Stimulated activated CD4-positive, alpha-beta T cell treated with anti-CD3 and anti-CD28 coated beads, TNF-alpha, amount 100 ng/mL, for 4 hours (primary cell): ENCODE measurements around the gene CSMD2.
"Not testable (repeated sequence)": the region's sequence is repeated elsewhere in the genome, so short reads cannot be mapped to it uniquely, and the experiment has no call there.

Source experiments
- DNase-seq, 3 experiments: peaks; one replicate each; pipeline ENCODE4 v3.0.0-alpha.2; 2020; ENCODE audit warnings: low read depth in 3 of 3

The CSMD2 gene

DNA sequence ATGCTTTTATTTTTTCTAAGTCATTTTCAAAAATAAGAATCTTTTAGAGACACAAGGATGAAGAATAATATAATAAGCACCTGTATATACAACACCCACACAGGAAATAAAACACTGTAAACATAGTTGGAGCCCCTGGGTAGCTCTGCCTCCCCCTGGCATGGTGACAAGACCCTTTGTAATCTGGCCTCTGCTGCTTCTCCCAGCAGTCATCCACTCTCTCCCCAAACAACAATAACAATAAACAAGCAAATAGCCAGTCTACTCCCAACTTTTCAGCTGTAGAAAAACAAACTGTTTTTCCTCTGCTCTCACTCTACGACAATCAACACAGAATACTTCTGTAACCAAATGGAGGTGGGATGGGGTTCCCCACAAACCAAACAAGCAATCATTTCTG lies 110.1 kb downstream of the CSMD2 start:
- no peak for DNase-seq

- DNase-seq: no peak
Observed at GRCh38 chr1:34053660-34054059, 111.4 kb downstream of the CSMD2 start.

DNA sequence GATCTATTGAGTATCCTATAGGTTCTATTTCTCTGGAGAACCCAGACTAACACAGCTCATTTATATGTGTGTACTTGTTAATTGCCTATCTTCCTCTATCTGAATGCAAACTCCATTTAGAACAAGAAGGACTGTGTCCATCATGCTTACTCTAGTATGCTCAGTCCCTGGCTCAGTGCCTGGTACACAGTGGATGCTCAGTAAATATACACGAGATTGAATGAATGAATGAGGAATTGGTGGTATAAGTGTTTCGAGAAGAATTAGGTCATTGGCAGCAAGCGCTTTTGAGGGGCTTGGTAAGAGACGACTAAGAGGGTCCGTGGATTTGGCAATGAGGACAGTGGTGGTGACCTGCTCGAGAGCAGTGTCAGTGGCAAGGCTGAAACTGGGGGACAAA lies 112.5 kb downstream of the CSMD2 start:
- DNase-seq: no peak

- DNase-seq: no peak
Observed at GRCh38 chr1:34050709-34051485, 114.1 kb downstream of the CSMD2 start.

GRCh38 chr1:34049994-34050393 lies 115.0 kb downstream of the CSMD2 start:
- no peak for DNase-seq

- DNase-seq: no peak
Observed at GRCh38 chr1:34049477-34049876, 115.6 kb downstream of the CSMD2 start.

DNA sequence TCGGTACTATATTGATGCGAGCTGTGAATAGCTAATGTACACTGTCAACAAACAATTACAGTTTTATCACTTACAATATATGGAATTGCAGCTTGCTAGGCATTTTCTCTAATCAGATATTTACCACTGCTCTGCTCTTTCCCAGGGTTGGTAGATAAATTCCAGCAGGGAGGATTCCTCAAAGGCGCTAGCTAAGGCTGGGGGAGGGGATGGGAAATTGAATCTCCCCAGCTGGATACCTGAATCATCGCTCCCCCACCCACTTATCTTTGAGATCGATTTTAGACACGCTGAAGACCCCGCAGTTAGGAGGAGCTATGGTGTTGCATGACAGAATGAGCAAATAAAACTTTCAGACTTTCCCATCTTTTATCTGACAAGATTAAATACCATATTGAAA lies 127.2 kb downstream of the CSMD2 start:
- no peak for DNase-seq

GRCh38 chr1:34037109-34037508 lies 127.9 kb downstream of the CSMD2 start:
- DNase-seq: no peak

- no peak for DNase-seq
Observed at GRCh38 chr1:34034036-34034435, 131.0 kb downstream of the CSMD2 start.

DNA sequence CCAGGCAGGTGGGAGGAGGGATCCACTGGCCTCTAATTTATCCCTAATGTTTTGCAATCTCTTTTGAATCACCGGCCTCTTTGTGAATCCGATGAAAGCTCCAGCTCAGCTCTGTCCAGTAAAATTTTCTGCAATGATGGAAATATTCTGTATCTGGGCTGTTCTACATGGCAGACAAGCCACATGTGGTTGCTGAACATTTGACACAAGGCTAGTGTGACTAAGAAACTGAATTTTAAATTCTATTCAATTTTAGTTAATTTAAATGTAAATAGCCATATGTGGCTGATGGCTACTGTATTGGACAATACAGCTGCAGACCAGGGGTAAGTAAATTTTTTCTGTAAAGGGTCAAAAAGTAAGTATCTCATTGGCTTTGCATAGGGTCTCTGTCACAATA lies 135.1 kb downstream of the CSMD2 start:
- no peak for DNase-seq

DNA sequence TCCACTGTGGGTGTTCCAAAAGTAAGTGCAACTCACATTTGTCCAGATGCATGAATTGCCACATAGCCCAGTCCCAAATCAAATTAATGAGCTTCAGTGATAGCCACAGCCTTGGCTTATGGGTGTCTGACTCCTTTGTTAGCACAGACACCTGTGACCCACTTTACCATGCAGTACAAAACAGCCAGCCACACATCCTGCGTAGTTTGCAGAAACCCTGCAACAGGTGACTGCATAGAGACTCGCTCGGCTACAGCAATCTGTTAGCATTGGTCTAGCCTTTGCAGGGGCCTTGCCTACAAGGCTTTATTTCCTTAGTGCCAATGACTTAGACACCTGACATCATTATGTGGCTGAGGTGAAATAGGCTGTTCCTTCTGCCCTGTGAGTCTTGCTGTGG lies 135.5 kb downstream of the CSMD2 start:
- no peak for DNase-seq

DNA sequence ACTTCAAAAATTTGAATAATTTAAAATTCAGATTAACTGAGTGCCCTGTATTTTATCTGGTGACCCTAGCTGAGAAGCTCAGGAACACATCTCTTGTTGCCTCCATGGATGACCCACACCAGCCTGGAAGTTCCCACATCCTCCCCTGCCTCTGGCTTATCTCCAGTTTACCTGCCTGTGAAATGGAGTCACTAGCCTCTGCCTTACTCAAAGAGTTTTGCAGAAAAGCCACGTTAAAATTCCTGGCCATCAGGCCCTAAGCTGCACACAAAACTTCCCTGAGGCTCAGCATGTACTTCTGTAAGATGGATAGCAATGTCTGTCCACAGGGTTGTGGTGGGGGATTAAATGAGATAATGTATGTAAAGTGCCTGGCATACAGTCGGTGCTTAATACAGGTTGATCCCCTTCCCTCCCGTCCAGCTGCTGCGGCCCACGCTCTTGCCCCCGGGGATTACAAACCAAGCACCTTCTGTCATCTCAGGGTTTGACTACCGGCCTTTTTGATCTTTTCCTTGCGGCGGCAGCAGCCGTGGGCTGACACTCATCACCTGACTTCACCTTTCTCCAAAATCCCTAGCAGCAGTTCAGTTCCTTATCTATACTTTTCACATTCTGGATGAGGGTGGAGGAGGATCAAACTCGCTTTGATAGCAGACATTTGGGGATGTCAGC lies 136.5 kb downstream of the CSMD2 start:
- no peak for DNase-seq

DNA sequence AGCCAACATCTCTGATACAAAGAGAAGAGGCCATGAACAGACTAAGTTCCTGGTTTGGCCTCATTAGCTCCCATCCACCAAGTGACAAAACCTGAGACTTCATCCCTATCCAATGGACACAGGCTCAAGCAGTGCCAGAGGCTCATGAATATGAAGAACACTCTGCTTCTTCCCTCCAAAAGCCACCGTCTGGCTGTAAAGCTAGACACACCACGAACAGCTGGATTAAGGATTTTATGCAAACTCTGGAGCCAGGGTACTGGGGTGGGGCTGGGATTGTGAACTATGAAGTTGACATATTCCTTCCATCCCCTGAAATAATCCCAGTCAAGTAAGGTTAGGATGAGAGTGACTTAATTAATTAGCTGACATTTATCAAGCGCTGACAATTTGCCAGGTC lies 139.4 kb downstream of the CSMD2 start:
- no peak for DNase-seq

DNA sequence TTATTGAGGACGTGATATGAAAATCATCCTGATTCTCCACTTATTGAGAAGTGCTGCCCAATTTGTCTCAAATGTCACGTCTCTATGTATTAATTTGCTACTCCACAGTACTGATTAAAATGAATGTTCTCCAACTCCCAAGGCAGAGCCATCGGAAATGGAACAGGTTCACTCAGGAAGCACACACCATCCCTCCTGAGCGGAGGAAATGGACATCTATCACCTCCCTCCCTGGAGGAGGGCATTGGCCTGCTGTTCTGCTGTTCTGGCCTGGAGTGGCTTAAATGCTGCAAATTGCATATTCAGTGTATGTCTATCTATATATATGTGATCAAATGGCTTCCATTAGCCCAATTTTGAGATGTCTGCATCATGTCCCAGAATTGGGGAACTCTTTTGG lies 140.5 kb downstream of the CSMD2 start:
- DNase-seq: no peak

DNA sequence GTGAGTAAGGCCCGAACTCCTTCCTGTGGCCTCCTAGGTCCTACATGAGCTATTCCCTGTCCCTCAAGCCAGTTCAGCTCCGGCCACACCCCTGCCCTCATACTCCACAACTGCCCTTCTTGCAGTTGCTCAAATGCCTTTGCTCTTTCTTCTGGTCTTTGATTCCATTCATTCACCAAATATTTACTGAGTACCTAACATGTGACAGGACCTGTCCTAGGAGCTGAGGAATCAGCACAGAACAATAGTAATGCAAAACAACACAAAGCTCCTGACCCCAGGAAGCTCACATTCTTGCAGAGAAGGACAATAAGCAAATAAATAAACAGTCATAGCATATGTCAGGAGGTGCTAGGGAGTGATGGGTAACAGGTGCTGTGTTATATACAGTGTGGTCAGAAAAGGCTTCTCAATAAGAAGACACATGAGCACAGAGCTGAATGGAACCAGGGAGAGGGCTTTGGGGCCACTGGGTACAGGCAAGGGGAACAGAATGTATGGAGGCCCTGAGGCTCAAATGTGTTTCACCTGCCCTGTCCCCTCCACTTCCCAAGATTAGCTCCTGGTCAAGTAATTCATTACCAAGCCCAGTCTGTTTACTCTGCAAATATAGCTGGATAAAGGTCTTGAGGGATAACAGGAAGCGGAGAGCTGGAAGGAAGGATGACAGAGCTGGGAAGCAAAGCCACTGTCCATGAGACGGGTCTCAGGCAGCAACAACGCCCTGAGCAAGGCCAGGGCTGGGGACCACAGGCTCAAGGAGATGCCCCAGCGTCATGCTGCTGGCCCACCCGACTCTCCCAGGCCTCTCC lies 145.1 kb downstream of the CSMD2 start:
- DNase-seq: no peak

GRCh38 chr1:34018285-34018684 lies 146.7 kb downstream of the CSMD2 start:
- DNase-seq: no peak

DNA sequence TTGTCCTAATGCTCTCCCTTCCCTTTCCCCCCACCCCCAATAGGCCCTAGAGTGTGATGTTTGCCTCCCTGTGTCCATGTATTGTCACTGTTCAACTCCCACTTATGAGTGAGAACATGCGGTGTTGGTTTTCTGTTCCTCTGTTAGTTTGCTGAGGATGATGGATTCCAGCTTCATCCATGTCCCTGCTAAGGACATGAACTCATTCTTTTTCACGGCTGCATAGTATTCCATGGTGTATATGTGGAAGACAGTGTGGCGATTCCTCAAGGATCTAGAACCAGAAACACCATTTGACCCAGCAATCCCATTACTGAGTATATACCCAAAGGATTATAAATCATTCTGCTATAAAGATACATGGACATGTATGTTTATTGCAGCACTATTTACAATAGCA lies 148.7 kb downstream of the CSMD2 start:
- not testable (repeated sequence) for DNase-seq

DNA sequence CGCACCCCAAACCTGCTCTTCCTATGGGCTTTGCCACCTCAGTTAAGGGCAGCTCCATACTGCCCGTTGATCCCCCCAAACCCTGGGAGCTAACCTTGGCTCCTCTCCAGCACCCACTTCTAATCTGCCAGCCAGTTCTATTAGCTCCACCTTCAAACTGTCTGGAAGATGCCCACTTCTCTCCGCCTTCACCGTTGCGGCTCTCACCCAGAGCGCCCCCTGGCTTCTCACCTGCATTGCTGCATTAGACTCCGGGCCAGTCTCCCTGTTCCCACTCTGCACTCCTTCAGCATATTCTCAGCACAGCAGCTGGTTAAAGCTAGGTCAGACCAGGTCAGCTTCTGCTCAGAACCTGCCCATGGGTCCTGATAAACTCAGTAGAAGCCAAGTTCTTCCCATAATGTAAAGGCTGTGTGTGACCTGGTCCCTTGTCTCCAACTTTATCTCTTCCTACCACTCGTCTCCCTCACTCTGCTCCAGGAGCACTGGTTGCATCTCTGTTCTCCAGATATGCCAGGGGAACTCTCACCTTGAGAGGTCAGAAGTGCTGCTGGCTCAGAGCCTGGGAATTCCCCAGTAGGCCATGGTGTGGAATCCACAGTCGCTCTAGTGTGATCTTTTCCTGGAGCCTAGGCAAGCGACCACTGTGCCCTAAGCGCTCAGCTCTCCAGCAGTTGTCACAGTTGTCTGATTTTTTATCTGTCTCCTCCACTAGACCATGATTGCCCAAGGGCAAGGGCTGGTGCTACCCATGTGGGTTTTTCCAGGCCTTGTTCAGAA lies 150.9 kb downstream of the CSMD2 start:
- no peak for DNase-seq

DNA sequence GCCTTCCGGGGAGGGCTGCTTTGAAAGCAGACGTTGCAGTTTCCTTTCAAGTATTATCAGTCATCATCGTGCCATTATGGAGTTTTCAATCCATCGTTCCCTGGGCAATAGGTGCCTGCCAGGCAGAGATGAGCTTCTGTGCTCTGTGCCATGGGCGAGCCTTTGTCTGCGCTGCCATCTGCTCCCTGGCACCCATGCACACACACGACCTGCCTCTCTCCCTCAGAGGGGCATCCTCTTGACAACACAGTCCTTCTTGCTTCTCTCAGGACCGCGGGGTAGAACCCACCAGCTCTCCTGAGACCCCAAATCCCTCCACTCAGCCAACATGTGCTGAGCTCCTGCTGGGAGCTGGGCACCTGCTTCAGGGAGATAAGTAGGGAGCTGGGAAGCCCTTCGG lies 151.9 kb downstream of the CSMD2 start:
- DNase-seq: no peak

- DNase-seq: no peak
Observed at GRCh38 chr1:34009340-34009985, 155.6 kb downstream of the CSMD2 start.

GRCh38 chr1:34007760-34008159 lies 157.3 kb downstream of the CSMD2 start:
- no peak for DNase-seq
